Measurements from ENCODE around the gene CACNA1B. TPM values are rescaled to one million over a fixed set of nuclear protein-coding genes. Genes with fewer than 3 reads are reported as not detected.

The CACNA1B gene
- total RNA-seq, 1 donor from 2014 or later: 3.1 TPM

DNA sequence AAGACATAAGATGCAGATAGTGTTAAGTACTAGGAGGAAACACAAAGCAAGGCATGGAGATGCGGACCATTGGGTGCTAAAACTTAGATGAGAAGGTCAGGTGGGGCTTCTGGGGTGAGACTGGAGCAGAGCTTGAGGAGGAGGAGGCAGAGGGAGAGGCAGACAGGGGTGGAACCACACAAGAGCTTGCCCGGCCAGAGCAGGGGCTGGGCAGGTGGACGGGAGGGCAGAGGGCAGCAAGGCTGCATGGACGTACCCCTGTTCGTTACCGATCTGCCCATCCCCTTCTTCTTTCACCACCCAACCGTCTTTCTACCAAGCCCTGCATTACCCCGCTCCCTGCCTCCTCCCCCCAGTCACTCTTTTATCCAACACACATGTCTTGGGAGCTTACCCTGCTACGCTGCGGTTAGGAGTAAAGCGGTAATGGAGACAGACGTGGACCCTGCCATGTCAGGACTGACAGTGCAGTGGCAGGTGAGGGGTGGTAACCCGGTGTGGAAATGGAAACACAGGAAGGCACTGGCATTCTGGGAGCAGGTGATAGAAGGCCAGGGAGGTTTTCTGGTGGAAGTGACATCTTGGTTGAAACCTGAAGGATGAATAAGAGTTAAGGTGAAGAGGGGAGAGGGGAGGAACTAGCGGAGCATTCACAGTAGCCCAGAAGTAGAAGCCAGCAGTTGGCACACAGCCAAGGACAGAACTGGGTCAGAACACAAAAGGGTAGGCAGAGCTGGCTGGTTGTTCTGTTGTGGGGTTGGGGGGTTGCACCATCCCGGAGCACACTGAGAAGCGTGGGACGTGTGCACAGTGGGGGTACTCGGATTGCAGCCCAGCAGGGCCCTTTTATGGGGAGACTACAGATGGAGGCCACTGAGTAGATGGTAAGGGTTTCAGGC, 167.2 kb downstream of the CACNA1B start:
- Mint-ChIP-seq H3K4me3 (no peak overlapping the region), H3K27ac (ENCODE audit: unreplicated experiment) (peak overlapping the region; percentile 58)
- TF ChIP-seq, protein P1, sequence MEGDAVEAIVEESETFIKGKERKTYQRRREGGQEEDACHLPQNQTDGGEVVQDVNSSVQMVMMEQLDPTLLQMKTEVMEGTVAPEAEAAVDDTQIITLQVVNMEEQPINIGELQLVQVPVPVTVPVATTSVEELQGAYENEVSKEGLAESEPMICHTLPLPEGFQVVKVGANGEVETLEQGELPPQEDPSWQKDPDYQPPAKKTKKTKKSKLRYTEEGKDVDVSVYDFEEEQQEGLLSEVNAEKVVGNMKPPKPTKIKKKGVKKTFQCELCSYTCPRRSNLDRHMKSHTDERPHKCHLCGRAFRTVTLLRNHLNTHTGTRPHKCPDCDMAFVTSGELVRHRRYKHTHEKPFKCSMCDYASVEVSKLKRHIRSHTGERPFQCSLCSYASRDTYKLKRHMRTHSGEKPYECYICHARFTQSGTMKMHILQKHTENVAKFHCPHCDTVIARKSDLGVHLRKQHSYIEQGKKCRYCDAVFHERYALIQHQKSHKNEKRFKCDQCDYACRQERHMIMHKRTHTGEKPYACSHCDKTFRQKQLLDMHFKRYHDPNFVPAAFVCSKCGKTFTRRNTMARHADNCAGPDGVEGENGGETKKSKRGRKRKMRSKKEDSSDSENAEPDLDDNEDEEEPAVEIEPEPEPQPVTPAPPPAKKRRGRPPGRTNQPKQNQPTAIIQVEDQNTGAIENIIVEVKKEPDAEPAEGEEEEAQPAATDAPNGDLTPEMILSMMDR (conservative IDR thresholded peaks at IDR 0.05): no peak

DNA sequence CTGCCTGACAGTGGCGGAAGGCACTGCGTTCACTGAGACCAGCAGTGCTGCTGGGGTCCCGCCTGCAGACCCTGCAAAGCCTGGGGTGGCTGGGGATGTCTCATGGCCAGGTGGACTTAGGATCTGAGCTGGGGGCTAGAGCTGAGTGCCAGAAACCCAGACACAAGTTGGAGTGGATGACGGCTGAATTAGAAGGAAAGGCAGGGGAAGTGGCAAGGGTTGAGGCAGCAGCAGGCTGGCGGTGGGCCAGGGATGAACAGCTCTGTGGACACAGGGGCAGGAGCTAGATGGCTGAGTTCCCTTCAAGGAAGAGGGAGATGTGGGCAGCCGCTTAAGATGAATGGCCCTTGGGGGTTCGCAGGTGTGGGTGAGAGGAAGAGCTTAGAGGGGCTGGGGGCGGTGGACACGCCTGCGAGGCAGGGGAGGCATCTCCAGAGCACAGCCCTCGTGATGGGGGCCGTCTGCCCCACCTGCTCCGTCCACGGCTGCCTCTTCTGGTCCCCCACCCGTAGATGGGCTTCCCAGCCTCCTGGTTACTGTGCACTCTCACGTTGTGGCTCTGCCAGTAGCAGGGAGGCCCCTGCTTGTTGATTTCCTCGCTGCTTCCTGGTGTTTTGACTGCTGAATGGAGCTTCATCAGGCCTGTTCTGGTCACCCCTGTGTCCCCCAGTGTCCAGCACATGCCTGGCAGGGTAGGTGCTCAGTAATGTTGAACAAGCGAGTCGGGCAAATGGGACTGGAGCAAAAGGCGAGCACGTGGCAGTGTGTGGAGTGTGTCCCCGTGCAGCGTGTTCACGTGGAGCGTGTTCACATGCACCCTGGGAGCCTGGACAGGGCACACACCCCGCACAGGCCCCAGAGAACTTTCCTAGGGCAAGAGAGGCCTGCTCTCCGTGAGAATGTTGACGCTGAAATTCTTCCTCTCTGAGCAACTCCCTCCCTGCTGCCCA, 168.2 kb downstream of the CACNA1B start:
- no peak overlapping the region for H3K27ac Mint-ChIP-seq (ENCODE audit: unreplicated experiment)
- H3K4me3 Mint-ChIP-seq: no peak overlapping the region
- no peak for DNase-seq (ENCODE audit: low read depth, low spot score)
- H3K36me3 Mint-ChIP-seq (ENCODE audit: low read depth): no peaks in the 10 kb centered on the region
- TF ChIP-seq, protein P1 (conservative IDR thresholded peaks at IDR 0.05): no peak
- no peaks in the 10 kb centered on the region for H3K4me1 Mint-ChIP-seq
- no peaks in the 10 kb centered on the region for H3K9me3 Mint-ChIP-seq
- no peaks in the 10 kb centered on the region for H3K27me3 Mint-ChIP-seq (ENCODE audit: low read depth)

More for the DNA sequence above, 167.2 kb downstream of the CACNA1B start:
- Mint-ChIP-seq H3K27me3 (ENCODE audit: low read depth) (no peaks in the 10 kb centered on the region), H3K9me3 (no peaks in the 10 kb centered on the region), H3K4me1 (no peaks in the 10 kb centered on the region), H3K36me3 (ENCODE audit: low read depth) (no peaks in the 10 kb centered on the region)
- no peak for DNase-seq (ENCODE audit: low read depth, low spot score)

DNA sequence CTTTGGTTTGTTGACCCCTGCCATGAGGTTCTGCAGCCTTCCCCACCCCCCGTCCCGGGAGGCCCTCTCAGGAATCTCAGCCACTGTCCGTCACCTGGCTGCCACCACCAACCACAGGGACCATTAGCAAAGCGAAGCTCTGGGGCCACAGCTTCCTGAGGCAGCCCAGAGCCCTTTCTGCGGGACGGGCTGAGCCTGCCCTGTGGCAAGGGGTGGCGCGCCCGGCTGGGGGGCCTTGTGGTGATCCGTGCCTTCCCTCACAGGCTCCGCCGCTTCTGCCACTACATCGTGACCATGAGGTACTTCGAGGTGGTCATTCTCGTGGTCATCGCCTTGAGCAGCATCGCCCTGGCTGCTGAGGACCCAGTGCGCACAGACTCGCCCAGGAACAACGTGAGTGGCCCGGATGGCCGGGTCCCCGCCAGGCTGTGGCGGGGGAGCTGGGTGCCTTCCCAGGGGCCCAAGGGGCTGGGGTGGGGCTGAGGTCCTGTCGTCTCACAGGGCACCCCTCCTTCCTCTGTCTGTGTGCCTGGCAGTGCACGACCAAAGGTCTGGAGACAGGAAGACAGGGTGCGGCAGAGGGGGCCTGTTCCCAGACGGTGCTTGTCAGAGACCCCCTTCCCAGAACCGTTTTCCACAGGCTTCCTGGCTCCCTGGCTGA, 169.2 kb downstream of the CACNA1B start:
- H3K36me3 Mint-ChIP-seq (ENCODE audit: low read depth): no peaks in the 10 kb centered on the region
- no peak overlapping the region for H3K4me3 Mint-ChIP-seq
- H3K27me3 Mint-ChIP-seq (ENCODE audit: low read depth): no peaks in the 10 kb centered on the region
- H3K9me3 Mint-ChIP-seq: no peaks in the 10 kb centered on the region
- no peak overlapping the region for H3K27ac Mint-ChIP-seq (ENCODE audit: unreplicated experiment)
- TF ChIP-seq, protein P1 (conservative IDR thresholded peaks at IDR 0.05): no peak
- no peaks in the 10 kb centered on the region for H3K4me1 Mint-ChIP-seq
- DNase-seq (ENCODE audit: low read depth, low spot score): no peak

DNA sequence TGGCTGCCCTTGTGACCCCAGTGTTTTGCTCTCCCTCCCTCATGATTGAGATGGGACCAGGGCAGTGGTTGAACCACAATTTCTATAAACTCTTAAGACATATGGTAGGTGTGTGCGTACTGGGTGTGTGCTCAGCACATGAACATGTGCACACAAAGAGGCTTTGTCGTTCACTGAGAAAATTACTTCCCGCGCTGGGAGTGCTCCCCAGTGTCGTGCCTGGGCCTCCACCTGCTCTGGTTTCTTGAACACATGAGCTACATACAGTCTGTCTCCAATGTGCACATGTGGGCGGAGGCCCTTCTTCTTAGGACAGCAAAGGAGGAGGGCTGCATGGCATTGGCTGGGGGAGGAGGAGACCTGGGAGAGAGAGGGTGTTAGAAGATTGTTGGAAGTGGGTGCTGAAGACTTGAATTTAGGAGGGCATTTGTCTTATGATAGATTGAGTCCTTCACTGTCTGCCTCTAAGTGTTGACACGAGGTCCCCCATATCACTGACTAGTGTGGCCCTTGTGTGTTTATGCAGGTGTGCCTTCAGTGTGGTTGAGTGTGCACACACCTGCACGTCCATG, 170.0 kb downstream of the CACNA1B start:
- DNase-seq (ENCODE audit: low read depth, low spot score): no peak
- H3K27ac Mint-ChIP-seq (ENCODE audit: unreplicated experiment): no peak overlapping the region
- TF ChIP-seq, protein P1 (conservative IDR thresholded peaks at IDR 0.05): no peak
- no peaks in the 10 kb centered on the region for H3K9me3 Mint-ChIP-seq
- no peaks in the 10 kb centered on the region for H3K36me3 Mint-ChIP-seq (ENCODE audit: low read depth)
- no peaks in the 10 kb centered on the region for H3K27me3 Mint-ChIP-seq (ENCODE audit: low read depth)
- no peaks in the 10 kb centered on the region for H3K4me1 Mint-ChIP-seq
- H3K4me3 Mint-ChIP-seq: no peak overlapping the region

DNA sequence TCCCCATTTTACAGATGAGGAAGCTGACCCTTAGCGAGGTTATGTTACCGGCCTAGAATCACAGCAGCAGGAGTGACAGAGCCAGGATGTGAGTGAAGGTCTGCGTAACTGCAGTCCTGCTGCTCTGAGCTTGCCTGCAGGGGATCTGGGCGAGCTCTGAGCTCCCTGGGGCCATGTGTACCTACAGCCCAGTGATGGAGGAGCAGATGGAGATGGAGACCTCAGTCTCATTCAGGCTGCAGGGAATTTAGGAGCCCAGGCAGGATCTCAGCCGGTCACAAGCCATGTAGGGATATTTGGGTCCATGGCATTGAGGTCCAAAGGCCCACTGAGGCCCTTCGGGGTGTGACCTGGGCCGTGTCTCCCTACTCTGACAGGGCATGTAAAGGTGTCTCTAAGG, 170.6 kb downstream of the CACNA1B start:
- H3K4me1 Mint-ChIP-seq: no peaks in the 10 kb centered on the region
- no peak overlapping the region for H3K27ac Mint-ChIP-seq (ENCODE audit: unreplicated experiment)
- H3K36me3 Mint-ChIP-seq (ENCODE audit: low read depth): no peaks in the 10 kb centered on the region
- no peaks in the 10 kb centered on the region for H3K27me3 Mint-ChIP-seq (ENCODE audit: low read depth)
- no peaks in the 10 kb centered on the region for H3K9me3 Mint-ChIP-seq
- DNase-seq (ENCODE audit: low read depth, low spot score): no peak
- TF ChIP-seq, protein P1 (conservative IDR thresholded peaks at IDR 0.05): no peak
- no peak overlapping the region for H3K4me3 Mint-ChIP-seq

Data from neural crest cell (in vitro differentiated cells).